HG03139 (cell line): ENCODE measurements around the gene UBASH3A.
A peak's percentile ranks its signal among the peaks of the same experiment; 100 is the strongest.

Experiments used
- ATAC-seq: cut with Tn5 transposase; IDR thresholded peaks from one replicate; pipeline ENCODE4 v1.9.1; 2021; ENCODE audit not compliant: unreplicated experiment

The UBASH3A gene

GRCh38 chr21:42481169-42481568 is 77.5 kb downstream of the UBASH3A start:
- ATAC-seq = no peak

GRCh38 chr21:42484966-42485365 is 81.3 kb downstream of the UBASH3A start:
- ATAC-seq = no peak

GRCh38 chr21:42486072-42486471 is 82.4 kb downstream of the UBASH3A start:
- ATAC-seq = no peak

GRCh38 chr21:42486531-42486930 is 82.8 kb downstream of the UBASH3A start:
- no peak for ATAC-seq

GRCh38 chr21:42489006-42489563 is 85.4 kb downstream of the UBASH3A start:
- ATAC-seq = no peak

GRCh38 chr21:42489991-42490390 is 86.3 kb downstream of the UBASH3A start:
- no peak for ATAC-seq

GRCh38 chr21:42490720-42491119 is 87.0 kb downstream of the UBASH3A start:
- ATAC-seq = no peak

GRCh38 chr21:42491328-42491727 is 87.6 kb downstream of the UBASH3A start:
- no peak for ATAC-seq

- ATAC-seq = no peak
Observed at GRCh38 chr21:42492201-42492600, 88.5 kb downstream of the UBASH3A start.

- no peak for ATAC-seq
Observed at GRCh38 chr21:42493109-42494060, 89.7 kb downstream of the UBASH3A start.

GRCh38 chr21:42495027-42495426 is 91.3 kb downstream of the UBASH3A start:
- no peak for ATAC-seq

- peak; percentile 1 for ATAC-seq
Observed at GRCh38 chr21:42495765-42496119, 92.0 kb downstream of the UBASH3A start.

- ATAC-seq = peak; percentile 98
Observed at GRCh38 chr21:42496120-42496838, 92.6 kb downstream of the UBASH3A start, which contains the start of gene RSPH1. RSPH1 (minus strand) TSS chr21:42496224; CDS start chr21:42496186, 38 bp downstream.

- ATAC-seq = no peak
Observed at GRCh38 chr21:42496839-42497202, 93.1 kb downstream of the UBASH3A start.
